GM12874 (cell line): ENCODE results near the gene SEMA3A.

Experiments
- TF ChIP-seq, protein P1 (sequence below): IDR thresholded peaks from 2 replicates; pipeline ENCODE4 v1.5.1; 2011; ENCODE audit warnings: low read depth, mild to moderate bottlenecking, control low read depth, low read length, moderate library complexity; ENCODE audit not compliant: insufficient read depth

SEMA3A gene

DNA sequence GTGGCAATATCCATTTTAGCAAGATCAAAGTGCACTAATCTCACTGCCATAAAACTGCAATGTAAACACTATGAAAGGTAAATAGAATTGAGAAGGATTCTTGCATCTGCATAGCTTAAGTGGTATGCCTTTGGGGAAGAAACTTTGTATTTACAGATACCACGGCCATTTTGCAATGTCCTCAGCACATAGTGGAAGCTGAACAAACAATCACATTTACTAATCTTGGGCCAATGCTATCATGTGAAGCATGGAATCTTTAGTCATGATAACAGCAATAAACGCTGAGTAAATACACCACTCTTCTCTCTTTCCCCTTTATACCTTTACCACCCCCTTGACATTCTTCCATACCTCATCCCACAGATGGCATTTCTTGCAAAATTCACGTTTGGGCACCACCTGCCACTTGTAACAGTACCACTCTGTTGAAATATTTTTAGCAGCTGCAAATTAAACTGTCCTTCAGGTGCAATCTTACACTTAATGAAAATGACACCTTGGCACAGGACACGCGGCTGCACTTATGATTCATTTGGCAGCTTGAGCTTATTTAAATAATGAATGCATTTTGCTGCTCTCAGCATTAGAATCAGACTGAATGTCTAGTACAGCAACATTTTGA is 171.8 kb downstream of the SEMA3A start:
- TF ChIP-seq, protein P1, sequence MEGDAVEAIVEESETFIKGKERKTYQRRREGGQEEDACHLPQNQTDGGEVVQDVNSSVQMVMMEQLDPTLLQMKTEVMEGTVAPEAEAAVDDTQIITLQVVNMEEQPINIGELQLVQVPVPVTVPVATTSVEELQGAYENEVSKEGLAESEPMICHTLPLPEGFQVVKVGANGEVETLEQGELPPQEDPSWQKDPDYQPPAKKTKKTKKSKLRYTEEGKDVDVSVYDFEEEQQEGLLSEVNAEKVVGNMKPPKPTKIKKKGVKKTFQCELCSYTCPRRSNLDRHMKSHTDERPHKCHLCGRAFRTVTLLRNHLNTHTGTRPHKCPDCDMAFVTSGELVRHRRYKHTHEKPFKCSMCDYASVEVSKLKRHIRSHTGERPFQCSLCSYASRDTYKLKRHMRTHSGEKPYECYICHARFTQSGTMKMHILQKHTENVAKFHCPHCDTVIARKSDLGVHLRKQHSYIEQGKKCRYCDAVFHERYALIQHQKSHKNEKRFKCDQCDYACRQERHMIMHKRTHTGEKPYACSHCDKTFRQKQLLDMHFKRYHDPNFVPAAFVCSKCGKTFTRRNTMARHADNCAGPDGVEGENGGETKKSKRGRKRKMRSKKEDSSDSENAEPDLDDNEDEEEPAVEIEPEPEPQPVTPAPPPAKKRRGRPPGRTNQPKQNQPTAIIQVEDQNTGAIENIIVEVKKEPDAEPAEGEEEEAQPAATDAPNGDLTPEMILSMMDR: no peak

DNA sequence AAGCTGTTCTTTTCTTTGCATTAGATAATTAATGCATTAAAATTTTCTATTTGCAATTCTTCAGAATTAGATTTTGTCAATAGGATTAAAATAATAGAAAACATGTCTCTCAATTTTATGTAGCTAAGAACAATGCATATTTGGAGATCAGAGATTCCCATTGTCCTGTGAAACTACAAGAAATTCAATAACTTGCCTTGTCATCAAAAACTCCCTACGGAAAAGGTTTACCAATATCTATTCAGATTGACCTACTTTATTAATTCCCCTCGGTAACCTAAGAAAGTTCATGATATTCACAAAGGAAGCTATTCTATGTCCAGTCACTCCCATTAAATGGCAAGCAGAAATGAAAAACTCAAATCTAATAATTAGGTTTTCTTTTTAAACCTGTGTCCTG is 172.6 kb downstream of the SEMA3A start:
- TF ChIP-seq, protein P1: no peak

DNA sequence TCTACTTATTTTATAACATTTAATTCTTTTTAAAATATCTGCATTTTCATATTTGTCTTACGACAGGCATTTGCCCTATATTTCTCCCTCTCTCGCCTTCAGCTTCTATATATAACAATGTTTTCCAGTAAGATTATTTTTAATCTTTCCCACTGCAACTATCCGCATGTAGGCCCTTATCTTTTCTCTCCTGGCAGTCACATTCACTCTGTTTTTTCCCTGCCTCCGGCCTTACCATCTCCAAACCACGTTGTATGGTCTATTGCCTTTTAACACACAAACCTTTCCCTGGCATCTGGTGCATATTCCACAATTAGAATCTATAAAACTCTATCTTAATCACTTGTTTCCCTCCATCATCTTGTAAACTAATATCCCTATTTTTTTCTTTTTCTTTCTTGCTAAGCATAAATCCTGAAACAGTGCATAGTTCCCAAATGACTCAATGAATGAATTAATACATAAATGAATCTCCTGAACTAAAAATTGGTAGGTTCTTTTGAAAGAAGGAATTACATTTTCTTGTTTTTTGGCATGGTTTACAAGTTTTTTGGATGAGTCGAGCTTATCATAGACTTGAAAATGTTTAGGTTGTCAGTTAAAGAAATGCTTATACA is 173.2 kb downstream of the SEMA3A start:
- TF ChIP-seq, protein P1: no peak

DNA sequence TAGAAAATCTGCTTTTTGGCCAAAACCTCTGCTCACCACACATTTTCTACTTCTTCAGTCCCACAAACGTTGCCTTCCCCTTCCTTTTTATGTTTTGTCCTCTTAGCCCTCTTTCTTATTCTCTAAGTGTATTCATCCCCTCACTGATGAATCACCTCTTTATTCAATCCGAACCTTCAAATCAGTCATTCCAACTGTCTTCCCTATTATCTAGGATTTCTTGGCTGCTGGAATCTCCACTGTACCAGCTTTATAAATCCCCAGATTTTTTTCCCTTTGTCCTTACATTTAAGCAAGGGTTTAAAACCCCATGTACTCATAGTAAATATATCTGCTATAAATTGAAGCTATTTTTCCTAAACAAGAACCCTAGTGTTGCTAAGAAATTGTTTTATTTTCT is 176.9 kb downstream of the SEMA3A start:
- TF ChIP-seq, protein P1: no peak

DNA sequence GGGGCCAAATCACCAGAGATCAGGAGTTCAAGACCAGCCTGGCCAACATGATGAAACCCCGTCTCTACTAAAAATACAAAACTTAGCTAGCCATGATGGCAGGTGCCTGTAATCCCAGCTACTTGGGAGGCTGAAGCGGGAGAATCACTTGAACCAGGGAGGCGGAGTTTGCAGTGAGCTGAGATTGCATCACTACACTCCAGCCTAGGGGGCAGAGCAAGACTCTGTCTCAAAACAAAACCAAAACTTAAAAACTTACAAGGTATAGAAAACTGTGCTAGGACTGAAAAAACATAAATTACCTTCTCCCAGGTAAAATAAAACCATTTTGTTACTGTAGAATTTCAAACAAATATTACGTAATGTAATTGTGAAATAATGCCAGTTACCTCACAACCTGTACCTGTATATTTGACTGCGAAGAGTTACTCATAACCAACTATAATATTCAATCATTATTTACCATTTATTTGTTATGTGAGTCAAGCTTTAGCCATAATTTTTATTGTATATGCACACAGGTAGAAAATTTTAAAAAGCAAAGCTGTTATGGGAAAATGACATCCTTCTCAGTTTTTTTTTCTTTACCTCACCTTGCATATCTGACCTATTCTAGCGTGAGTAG is 180.9 kb downstream of the SEMA3A start:
- TF ChIP-seq, protein P1: no peak

DNA sequence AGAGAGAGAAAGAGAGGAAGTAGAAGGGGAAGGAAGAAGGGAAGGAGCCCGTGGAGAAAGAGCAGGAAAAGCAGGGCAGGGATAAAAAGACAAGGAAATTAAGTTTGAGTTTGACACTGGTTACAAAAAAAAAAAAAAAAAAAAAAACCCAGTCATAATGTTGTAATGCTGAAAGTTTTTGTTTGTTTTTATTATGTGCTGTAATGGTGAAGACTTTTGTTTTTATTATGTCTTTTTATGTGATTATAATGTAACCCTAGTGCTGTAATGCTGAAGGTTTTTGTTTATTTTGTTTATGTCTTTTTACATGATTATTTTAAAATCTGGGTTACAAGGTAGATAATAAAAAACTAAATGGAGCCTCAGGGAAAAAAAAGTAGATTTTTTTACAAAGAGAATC is 184.8 kb downstream of the SEMA3A start:
- TF ChIP-seq, protein P1: no peak

DNA sequence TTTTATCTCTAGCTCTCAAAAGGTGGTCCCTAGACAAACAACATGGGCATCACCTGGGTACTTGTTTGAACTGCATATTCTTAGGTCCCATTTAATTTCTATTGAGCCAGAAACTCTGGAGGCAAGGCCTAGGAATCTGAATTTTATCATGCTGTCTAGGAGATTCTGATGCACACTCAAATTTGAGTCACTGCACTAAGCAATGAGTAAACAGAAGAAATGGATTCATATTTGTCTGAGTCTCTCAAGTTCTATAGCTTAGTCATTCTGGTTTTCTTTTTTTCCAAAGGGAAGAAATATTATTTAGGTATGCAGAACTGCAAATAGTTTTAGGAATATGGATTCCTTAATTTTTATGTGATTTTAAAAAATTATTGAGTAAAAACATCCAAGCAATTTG is 185.5 kb downstream of the SEMA3A start:
- TF ChIP-seq, protein P1: no peak
